GM12878 (cell line): ENCODE data around the gene TKFC.

Source experiments
- RFX5 ChIP-seq: IDR thresholded peaks from 2 replicates; pipeline ENCODE4 v1.6.1; 2011; ENCODE audit warnings: low read depth, low read length, improper control_type of control experiment
- SIN3A ChIP-seq: IDR thresholded peaks from 2 replicates; pipeline ENCODE4 v1.6.1; 2012; ENCODE audit warnings: low read depth, low read length, improper control_type of control experiment

- TF ChIP-seq SIN3A (no peak), RFX5 (no peak)
These were observed 3.2 kb upstream of the TKFC start for GRCh38 chr11:61329871-61330270.
